Amygdala (tissue), 56 donors: Measurements from ENCODE around the gene SLC24A1.
"Not testable (repeated sequence)": the region's sequence is repeated elsewhere in the genome, so short reads cannot be mapped to it uniquely, and the experiment has no call there.

ENCODE experiments used
- DNase-seq, 56 donors: peaks; one replicate each; lab custom pipeline; 2025; lab: John Stamatoyannopoulos, UW

Gene SLC24A1

DNA sequence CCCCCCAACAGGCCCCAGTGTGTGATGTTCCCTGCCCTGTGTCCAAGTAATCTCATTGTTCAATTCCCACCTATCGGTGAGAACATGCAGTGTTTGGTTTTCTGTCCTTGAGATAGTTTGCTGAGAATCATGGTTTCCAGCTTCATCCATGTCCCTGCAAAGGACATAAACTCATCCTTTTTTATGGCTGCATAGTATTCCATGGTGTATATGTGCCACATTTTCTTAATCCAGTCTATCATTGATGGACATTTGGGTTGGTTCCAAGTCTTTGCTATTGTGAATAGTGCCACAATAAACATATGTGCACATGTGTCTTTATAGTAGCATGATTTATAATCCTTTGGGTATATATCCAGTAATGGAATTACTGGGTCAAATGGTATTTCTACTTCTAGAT, 5.9 kb upstream of the SLC24A1 start:
- DNase-seq: not testable (repeated sequence)

DNA sequence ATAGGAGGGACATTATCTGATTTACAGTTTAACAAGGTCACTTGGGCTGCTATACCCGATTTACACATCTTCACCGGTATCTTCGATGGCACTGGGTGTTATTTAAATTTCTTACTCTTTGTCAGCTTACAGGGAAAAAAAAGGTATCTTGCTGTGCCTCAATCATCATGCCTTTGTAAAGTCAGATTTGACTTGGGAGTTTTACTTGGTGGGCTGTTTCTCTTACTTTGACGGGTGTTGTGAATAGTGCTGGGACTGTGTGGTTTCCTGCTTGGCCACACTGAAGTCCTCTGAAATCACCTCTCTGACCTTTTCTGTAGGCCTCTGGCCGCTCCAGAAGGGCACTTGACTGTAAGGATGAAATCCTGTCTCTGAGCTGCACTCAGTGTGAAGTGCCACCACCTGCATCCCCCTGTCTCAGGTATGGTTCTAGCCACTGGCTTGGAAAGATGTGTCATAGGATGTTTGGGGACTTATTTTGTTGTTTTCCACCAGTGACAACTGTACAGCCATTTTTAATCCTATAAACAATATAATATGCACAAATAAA, 3.1 kb upstream of the SLC24A1 start:
- DNase-seq: no peak

DNA sequence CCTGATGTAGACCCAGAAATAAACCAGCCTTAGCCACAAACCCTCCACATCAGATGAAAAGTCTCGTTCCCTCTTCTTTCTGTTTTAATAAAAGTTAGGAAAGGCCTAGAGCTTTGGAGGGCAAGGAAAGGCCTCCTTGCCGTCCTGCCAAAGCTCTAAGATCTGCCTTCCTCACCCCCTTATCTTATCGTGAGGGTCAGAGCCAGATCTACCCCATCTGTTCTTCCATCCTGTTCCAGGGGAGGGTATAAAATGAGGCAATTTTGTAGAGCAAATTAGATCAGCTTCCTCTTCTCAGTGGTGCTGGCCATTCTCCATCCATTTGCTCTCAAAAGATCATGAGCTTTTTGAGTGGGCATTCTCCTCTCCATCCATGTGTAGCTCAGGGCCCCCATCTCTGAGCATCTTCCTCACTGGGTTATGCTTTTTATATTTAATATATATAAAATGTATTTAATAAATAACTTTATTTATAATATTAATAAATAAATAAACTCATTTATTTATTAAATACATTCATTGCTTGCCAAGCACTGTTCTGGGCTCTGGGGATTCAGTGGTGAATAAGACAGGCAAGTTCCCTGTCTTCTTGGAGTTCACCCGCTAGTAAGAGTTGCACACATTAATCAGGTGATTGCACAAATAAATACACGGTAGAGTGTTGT, 2.0 kb upstream of the SLC24A1 start:
- no peak for DNase-seq

DNA sequence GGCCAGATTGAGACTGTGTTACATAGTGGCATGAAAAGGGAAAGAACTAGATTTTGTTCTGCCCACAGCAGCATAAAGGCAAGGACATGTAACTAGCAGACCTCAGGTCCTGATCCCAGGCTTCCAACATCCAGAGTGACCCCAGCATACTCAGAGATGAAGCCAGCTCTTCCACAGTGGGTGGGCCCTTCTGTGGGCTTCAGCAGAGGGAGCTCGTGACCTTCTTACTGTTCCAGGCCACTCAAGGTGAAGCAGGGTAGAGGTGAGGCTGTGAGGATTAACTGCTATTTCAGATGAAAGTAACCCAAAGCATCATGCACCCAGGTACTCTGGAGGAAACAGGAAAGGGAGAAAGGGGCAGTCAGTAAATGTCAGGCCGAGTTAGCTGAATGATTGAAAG, 905 bp upstream of the SLC24A1 start:
- no peak for DNase-seq

DNA sequence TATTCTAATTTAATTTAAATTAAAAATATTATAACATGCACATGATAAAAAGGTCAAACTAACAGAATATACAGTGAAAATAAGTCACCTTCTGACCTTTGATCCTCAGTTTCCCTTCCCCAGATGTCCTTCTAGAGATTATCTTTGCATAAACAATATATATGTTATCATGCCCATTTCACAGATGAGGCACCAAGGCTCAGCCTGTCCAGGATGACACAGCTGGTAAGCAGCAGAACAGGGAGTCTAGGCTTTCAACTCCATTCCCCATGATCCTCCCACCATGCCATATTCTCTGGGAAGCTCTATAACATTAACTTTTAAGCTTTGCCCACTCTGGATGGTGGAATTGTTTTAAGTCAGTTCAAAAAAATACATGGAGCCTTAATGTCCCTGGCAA, 1.4 kb downstream of the SLC24A1 start:
- DNase-seq: no peak

DNA sequence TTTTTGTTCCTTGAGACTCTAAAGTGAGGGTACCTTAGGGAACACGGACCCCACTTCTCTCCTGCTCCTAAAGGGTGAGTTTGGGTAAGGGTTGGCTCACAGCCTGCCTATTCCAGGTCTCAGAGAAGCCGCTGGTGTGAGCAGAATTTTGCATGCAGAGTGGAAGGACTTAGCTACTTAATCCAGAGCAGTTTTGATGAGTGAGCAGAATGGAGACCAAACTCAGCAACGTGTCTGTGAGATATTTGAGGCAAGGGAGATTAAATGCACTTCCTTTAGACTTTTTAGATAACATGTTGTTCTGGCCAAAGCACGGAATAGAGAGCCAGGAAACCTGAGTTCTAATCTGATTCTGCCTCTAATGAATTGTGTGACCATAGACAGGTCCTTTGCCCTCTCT, 5.1 kb downstream of the SLC24A1 start:
- DNase-seq: no peak

DNA sequence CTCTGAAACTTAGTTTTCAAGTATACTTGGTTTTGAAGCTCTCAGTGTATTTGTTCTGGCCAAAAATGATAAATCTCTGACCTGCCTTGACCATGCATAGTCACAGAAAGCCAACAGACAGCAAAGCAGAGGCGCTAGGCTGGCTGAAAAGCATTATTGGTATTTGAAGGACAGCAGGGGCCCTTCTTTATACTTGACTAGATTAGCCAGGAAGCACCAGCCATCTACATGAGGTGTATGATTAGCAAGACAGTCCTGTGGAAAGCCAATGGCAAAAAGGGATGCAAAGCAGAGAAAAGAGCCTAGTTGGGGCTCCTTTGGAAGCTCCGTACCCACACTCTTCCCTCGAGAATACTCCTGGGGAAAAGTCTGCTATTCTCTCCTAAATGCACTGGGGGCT, 7.8 kb downstream of the SLC24A1 start:
- no peak for DNase-seq

DNA sequence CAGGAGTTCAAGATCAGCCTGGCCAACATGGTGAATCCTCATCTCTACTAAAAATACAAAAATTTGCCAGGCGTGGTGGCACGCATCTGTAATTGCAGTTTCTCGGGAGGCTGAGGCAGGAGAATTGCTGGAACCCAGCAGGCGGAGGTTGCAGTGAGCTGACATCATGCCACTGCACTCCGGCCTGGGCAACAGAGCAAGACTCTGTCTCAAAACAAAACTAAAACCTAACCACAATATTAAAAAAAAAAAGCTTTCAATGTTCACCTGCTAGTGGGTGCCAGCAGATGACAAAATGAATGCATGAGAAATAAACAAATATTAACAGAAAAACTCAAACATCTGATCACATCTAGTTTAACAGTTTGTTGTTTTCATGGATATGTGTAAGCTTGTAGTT, 9.0 kb downstream of the SLC24A1 start:
- DNase-seq: no peak

DNA sequence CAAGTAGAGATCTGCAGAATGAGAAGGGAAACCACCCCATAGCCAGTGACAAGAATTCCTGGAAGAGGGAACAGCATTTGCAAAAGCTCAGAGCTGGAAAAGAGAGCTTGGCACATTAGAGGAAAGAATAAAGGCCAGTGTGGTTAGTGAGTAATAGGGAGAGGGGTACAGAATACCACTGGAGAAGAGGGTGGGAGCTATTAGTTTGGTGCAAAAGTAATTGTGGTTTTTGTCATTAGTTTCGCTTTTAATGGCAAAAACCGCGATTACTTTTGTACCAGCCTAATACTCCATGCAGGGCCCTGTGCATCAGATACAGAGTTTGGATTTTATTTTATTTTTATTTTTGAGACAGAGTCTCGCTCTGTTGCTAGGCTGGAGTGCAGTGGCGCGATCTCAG, 9.8 kb downstream of the SLC24A1 start:
- DNase-seq: no peak

DNA sequence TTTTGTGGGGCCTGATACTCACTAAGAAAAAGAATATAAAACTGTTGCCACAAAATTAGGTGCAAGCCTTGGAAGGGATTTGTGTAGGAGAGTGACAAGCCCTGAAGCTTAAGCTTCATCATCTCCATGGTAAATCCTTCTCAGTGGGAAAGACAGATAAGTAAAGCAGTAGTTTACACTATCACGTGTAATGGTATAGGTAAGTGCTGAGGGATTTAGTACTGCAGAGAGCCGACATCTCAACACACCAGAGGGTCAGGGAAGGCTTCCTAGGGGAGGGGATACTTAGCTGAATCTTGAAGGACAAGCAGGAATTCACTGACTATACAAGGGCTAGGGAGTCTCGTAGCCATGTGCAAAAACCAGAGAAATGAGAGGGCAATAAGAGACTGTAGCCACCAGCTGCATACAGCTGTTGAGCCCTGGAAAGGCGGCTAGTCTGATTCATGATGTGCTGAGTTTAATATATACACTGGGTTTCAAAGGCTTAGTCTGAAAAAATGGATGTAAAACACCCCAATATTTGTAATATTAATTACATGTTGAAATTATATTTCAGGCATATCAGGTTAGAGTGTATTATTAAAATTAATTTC, 11.1 kb downstream of the SLC24A1 start:
- DNase-seq: no peak

DNA sequence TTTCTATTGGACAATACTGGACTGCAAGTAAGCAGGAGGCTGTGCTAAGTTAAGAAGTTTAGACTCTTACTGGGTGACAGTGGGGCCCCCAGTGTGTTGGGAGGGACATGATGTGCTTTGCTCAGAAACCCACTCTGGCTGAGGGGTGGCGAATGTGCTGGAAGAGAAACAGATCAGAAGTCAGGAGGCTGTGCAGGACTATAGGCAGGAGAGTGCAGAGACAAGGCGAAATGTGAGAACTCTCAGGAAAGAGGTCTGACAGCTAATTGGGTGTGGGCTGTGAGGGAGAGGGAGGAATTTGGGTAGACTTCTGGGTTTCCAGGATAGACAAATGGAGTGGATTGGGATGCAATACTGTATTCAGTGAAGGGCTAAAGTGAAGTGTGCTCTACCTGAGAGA, 12.0 kb downstream of the SLC24A1 start:
- no peak for DNase-seq

DNA sequence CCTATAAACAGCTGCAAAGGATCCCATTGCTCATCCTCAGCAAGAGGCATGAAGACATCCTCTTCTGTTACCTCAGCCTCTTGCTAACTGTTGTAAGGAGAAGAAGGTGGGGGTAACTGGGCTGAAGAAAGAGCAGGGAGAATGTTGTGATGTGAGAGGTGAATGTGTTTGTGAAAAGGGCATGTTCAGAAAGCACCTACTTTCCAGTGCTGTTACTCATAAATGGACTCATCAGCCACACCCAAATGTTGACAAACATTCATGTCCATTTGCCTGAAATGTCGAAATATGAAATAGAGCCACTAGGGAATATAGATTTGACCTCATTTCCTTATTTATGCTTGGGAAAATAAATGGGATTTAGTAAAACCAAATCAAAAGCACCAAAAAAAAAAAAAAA, 12.6 kb downstream of the SLC24A1 start:
- no peak for DNase-seq

DNA sequence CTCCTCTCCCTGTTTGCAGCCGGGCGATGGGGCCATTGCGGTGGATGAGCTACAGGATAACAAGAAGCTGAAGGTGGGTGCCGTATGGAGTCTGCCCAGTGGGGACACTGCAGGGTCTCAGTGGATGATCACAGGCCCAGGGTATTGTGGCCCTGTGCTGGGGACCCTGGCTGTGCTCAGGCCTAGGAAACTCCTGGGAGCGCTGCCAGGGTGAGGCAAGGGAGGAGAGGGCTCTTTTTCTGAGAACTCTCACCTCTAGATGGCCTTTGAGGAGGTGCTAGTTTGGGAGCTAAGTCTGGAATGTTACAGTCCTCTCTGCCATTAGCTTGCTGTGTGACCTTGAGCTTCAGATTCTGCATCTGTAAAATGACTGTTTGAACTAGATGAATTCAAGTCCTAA, 16.4 kb downstream of the SLC24A1 start:
- no peak for DNase-seq

DNA sequence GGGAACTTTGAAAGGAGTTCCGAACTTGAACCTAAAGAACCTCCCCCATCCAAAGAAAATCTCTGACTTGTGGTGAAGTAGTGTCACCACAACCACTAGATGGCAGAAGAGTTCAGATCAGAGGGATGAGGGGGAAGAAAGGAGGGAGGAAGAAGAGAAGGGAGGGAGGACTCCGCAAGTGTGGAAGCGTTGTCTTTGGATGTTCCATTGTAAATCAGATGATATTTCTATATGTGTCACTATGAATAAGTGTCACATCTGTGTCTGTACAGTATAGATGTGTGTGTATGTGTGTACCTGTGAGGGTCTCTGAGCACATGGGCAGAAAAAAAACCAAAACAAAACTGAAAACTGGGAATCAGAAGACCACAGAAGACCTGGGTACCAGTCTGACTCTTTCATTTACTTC, 16.9 kb downstream of the SLC24A1 start:
- DNase-seq: peak in 18 of 56 donors; percentile 2 to 64 (median 12)

DNA sequence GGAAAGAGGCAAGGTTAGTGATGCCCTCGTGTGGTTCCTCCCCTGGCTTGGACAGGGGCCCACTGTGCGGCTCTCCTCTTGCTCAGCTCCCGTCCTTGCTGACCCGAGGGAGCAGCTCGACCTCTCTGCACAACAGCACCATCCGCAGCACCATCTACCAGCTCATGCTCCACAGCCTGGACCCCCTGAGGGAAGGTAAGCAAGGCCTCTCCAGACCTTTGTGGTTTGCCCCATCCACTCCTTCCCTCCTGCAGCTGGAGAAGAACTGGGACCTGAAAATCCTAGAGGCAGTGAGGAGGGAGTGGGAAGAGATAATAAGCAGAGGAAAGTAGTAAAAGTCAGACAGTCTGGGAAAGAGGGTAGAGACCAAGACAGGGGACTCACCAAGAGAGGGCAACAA, 17.8 kb downstream of the SLC24A1 start:
- DNase-seq: no peak

DNA sequence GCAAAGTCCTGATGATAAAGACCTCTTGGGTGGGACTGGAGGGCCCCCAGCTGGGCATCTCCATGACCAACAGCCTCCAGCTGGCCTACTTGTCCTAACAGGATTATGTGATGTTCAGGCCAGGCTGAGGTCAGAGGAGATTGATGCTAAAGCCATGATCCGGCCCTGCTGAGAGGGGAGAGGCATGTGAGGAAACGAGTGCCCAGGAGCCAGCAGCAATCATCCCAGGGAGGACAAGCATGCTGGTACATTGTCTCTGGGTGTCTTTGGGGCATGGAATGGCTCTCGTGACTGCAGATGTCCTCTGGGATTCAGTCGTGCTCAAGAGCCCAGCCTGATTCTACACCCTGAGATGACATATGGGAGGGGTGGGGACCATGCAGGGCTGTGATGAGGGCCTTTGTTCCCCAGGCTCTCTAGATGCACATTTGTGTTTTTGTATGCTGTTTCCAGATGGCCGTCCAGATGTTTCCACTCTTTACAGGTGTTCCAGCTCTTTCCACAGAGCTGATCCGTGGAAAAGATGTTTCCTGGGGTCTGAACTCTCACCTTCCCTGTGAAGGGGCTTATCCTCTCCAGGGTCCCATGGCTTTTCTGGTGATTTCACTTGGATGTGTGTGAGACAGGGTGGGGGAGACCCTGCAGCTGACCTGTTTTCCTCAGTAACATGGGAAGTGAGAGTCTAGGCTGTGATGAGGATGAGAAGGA, 20.2 kb downstream of the SLC24A1 start:
- DNase-seq: peak in 4 of 56 donors; percentile 13 to 41 (median 18)

DNA sequence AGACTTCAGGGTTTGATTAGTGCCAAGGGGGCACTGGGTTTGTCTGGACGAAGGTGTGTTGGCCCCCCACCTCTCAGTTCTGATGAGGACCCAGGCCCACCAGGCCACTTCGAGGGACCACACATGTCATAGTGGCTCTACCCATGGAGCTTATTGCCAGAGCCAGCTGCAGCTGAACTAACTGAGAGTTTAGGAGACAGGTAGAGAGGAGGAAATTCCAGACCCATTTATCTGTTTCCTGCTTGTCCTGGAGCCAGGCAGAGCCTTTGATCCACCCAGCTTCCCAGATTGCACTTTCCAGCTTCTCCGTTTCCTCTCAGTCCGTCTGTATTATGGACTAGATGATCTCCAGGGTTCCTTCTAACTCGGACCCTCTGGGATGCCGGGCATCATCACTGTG, 20.9 kb downstream of the SLC24A1 start:
- DNase-seq: no peak

DNA sequence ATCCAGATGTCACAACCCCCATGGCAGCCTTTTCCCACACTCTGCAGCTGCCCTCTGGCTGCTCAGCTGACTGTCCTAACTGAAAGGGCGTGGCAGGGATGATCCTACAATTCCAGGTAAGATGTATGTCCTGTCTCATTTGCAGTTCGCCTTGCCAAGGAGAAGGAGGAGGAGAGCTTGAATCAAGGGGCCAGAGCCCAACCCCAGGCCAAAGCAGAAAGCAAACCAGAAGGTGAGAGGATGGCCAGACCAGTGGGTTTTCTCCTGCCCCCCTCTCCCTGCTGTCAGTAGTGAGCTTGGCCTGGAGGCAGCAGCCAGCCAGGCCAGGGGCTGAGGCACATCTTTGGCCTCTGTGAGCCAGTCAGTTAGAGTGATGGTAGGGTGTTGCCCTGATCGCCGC, 22.5 kb downstream of the SLC24A1 start:
- DNase-seq: no peak

DNA sequence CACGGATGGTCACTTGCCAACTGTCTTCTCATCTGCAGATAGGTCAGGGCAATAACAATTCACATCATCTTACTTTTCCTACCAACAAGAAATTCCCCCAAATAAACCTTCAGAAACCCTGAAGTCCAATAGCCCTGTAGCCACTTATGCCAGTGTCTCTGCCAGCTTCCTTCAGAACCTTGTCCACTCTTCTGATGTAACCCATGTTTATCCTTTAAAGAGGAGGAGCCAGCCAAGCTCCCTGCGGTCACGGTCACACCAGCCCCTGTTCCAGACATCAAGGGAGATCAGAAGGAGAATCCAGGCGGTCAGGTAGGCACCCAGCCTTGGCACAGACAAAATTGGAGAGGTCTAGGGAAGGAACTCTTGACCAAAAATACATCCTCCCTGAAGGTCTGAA, 23.7 kb downstream of the SLC24A1 start:
- no peak for DNase-seq

DNA sequence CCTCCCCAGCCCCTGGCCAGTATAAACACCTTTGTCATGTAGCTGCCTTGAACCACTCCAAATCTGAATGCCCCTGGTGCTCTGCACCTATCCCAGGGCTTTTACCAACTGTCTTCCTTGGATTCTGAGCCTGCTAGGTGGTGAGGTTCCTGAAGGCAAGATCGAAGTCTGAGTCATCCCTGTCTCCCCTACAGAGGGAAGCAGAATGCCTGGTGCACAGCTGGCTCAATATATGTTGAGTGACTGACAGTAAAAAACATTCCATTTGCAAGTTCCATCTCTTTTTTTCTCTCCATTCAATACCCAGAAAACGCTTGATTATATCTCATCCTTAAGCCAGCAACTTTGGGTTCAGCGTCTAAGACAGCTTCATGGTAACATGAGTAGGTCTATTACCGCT, 24.7 kb downstream of the SLC24A1 start:
- DNase-seq: no peak

DNA sequence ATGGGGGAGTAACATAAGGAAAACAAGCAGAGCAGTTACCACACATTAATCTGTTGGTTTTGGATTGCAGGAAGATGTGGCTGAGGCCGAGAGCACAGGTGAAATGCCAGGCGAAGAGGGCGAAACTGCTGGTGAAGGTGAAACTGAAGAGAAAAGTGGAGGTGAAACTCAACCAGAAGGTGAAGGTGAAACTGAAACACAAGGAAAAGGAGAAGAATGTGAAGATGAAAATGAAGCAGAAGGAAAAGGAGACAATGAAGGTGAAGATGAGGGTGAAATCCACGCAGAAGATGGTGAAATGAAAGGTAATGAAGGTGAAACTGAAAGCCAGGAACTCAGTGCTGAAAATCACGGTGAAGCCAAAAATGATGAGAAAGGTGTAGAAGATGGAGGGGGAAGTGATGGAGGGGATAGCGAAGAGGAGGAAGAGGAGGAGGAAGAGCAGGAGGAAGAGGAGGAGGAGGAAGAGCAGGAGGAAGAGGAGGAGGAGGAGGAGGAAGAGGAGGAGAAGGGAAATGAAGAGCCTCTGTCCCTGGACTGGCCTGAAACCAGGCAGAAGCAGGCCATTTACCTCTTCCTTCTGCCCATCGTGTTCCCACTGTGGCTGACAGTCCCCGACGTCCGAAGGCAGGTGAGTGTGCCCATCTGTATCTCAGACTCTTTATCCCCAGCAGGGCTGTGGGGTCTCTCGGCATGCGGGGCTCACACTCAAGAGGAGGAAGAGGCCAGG, 28.7 kb downstream of the SLC24A1 start:
- no peak for DNase-seq
